Tongue (tissue), 2 donors: ENCODE measurements around the gene HES6. TPM values are rescaled to one million over a fixed set of nuclear protein-coding genes. Genes with fewer than 3 reads are reported as not detected.

Experiments
- DNase-seq: peaks from one replicate; pipeline ENCODE4 v3.0.0-alpha.2; 2015
- total RNA-seq: library from RNA; depleted of rRNA; stranded (reverse); fragments of >200 nt; gene quantifications from one replicate; pipeline ENCODE4 v1.2.3, GENCODE V29; 2014

Gene HES6, protein sequence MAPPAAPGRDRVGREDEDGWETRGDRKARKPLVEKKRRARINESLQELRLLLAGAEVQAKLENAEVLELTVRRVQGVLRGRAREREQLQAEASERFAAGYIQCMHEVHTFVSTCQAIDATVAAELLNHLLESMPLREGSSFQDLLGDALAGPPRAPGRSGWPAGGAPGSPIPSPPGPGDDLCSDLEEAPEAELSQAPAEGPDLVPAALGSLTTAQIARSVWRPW
- total RNA-seq = 22.1 TPM

DNA sequence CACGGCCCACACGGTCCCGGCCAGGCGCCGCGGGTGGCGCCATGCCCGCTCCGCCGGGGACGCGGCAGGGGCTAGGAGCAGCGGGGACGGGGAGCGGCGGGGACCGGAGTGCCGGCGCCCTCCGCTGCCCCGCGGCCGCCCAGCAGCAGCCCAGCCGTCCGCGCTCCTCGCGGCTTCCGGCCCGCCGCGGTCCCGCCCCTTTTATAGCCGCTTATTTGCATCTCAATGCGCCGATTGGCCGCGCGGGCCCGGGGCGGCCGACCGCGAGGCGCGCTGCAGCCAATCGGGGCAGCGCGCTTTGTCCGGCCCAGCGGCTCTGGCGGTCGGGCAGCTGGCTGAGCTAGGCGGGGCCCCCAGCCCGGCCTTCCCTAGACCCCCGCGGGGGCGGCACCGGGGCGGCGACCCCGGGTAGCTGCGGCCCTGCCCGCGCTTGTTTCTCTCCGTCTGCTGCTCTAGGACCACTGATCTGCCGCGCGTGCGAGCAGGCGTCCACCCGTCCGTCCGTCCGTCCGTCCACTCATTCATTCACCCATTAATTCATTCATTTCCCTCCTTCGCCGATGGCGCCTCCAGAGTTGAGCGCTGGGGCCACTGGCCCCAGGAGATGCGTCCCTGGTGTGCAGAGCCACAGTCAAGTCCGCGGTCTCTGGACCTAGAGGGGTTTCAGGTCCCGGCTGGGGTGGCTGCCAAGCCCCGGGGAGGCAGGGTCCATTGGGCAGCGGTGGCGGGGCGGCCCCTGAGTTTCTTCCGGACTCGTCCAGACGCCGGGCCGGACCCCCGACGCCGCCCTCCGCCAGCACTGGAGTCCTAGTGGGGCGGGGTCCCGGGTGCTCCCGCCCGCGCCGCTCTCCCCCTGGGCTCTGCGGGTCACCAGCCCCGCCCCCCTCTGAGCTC lies at the start of gene HES6:
Gene HES6, minus strand, starts transcription at position 176 of the 894 bp plus-strand sequence. Its CDS starts 133 bp downstream, at position 43.
- peak; percentile 96 for DNase-seq

DNA sequence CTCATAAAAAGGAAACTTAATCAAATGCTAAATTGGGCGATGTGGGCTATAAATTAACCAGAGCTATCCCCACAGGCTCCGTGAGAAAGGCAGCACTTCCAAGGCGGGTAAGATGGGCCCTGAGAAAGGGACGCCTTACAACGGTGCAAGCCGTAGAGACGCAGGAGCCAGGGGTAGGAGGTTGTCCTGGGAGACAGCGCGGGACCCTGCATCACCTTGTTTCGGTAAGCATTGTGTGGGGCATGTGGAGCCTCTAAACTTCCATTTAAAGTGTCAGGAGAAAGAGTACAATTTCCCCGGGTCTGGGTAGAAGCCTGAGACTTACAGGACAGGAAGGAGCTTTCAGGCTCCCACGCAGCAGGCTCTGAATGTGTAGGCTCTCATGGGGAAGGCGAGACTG lies 49.7 kb upstream of the HES6 start:
- no peak for DNase-seq

DNA sequence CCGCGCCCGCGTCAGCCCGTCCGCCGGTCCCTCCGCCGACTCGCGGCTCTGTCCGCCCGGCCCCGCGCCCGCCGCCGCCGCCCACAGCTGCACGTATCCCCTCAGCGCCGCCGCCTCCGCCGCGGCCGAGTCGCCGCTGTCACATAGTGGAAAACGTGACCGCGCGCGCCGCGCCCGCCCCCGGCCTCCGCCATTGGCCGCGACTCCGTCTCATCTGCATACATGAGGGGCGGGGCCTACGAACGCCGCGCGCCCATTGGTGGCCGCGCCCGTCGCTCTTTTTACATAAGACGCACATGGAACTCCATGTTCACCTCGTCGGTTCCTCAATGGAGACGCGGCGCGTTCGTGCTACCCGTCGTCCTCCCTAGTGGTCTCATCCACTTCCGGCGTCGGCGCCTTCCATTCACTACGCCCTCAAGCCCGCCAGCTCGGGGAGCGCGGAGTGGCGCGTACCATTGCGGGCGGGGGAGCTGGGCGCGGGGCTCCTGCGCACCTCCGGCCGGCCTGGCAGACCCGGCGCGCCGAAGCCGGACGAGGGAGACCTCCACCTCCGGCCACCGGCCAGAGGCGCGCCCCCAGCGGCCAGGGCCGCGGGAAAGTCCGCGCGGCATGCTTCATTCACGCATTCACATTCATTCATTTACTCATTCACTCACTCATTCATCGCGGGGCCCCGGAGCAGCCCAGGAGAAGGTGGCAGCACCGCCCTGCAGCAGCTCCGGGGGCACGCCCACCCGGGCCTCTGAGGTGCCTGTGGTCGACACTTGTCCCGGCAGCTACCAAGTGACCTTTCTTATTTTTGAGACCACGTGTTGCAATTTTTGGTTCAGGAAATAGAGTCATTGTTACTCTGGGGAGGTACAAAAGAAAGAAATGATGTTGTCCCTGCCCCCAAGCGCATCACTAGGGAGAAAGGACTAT lies 49.1 kb upstream of the HES6 start:
- DNase-seq = peak; percentile 99

DNA sequence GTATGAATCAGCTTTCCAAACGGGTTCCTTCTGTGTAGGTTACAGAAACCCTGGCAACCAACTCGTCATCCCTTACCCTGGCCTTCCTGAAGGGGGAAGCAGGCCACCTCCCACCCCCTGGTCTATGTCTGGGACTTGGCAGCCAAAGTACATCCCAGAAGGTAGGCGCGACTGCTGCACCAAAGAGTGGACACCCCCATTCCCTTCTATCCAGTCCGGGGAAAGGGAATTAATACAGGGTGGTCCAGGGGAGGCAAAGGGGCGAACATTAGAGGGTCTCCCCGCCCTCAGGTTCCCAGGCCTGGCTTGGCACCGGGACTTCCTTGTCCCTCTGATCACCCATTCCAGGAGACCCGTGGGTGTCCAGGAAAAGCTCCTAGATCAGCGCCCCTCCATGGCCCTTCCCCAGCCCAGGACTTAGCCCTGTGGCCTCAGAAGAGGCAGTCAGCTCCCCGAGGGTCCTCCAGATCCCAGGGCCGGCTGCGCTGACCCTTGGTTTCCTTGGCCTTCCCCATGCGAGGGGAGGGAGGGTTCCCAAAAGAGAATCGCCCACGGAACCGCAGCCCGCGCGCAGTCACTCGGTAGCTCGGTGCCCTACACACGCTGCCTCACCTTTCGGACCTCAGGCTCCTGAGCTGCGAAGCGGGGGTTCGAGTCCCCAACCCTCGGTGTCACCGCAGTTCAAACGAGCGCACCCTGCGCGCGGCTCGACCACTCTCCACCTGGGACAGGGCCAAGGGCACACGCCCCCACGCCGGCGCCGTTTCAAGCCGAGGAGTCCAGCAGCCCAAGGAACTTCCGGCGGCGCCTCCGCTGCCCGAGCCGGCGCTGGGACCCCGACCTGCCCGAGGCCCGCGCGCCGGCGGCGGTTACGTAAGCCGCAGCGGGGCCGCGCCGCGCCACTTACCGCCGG lies 48.2 kb upstream of the HES6 start, which contains the start of gene PER2:
Gene PER2, minus strand, starts transcription at position 874 of the 913 bp plus-strand sequence. CDS start 10,674 bp downstream, outside the sequence.
- peak; percentile 84 for DNase-seq

DNA sequence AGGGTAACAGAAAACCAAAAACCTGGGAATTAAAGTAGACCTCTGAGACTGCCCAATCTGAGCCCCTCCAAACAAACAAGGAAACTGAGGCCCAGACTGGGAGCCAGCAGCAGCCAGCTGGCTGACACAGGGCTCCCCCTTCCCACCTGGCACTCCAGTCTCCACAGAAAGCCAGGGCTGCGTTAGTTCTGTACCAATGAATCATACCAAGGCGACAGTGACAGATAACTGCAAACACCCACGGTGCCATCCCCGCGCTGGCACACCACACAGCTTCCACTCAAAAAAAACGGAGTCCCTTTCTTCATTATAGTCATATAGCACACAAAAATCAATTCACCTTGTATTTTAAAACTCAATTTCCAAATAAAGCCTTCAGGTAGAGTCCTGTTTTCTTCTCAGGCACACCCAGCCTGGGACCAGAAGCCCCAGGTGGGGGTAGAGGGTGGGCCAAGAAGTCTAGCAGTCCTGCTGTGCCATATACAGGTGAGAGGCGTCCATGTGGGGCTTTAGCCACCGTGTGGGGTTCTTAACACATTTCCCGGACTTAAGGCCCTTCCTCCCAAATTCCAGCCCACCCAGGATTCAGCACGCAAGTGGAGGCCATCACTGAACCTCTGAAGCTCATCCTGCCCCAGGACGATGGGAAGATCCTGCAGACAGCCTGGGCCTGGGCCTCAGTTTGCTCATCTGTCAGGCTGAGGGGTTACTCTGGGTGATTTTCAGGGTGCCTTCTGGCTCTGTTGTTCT lies 47.3 kb upstream of the HES6 start:
- DNase-seq = no peak

DNA sequence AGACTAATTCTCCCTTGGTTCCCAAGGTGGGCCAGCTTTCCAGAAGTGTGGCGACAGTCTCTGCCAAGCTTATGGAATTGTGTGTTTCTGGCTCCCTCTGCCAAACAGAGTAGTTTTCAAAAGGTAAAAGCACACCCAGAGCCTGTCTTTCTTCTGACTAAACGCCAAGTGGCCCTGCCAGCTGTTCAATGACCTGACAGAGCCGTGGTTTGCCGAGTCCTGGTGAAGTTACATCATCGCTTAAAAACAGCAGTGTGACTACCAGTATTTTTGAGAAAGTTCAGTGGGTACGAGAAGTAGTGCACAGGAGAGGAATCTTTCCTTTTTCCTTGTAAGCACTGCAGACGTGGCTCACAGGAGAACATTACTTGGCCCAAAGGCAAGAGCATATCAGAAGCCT lies 46.7 kb upstream of the HES6 start:
- DNase-seq = peak; percentile 73

DNA sequence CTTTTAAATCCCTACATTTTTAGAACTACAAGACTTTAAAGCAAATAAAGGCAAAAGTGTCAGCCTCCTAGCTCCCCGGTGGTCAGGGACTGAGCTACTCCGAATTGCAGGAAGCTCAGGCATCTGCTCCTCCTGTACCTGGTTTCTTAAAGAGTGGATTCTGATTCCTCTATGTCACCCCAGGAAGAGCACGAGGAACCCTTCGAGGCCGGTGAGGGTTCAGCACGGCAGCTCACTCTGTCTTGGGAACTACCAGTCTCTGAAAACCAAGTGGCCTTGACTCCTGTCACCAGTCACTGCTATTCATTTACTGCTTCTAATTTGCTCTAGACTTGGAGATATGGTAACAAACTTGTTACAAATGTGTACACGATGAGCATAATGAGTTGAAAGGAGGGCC lies 46.3 kb upstream of the HES6 start:
- DNase-seq = no peak

DNA sequence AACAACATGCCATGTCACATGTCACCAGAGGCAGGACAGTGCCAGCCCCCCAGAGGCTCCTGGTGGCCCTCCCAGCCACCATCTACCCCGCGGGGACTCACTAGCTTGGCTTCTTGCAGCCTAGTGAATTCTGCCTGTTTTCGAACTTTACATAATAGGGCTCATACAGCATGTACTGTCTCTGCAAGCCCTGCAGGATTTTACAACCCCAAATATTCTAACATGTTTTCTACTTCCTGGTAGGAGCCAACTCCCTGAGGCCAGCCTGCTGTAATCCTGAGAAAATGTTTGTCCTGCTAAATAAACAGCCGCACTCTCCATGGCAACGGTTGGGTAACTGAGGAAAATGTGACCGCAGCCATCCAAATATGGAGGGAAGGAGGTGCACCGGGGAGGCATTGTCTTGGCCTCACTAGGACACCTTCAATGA lies 45.8 kb upstream of the HES6 start:
- peak; percentile 90 for DNase-seq

DNA sequence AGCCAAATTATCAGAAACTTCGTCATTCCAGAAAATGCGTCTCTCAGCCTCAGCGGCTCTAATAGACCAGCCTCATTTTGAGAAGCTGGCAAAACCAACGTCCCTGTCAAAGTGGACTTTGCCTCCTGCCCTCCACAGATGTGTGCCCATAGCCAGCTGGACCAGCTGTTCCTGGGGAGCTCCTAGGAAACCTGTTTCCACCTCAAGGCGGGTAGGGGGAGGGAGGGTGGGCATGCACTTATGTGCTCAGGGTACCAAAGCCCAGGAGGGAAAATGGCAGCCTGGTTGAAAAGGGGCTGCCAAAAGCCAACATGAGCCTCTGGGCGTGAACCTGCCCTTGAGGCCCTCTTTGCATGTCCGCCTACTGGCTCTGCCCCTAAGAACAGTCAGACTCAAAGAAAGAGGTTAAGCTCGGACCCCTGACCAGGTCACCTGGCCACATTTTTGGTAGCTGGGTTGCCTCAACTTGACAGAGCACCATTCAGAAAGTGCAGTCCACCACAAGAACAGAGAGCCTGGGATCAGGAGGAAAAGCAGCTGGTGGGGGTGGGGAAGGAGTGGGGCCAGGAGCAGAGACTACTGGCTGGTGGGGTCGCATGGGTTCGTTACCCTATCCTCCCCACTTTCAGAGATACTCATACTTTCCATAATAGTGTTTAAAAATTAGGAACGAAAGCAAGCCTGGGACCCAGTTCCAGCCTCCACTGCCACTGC lies 45.1 kb upstream of the HES6 start:
- DNase-seq = no peak

DNA sequence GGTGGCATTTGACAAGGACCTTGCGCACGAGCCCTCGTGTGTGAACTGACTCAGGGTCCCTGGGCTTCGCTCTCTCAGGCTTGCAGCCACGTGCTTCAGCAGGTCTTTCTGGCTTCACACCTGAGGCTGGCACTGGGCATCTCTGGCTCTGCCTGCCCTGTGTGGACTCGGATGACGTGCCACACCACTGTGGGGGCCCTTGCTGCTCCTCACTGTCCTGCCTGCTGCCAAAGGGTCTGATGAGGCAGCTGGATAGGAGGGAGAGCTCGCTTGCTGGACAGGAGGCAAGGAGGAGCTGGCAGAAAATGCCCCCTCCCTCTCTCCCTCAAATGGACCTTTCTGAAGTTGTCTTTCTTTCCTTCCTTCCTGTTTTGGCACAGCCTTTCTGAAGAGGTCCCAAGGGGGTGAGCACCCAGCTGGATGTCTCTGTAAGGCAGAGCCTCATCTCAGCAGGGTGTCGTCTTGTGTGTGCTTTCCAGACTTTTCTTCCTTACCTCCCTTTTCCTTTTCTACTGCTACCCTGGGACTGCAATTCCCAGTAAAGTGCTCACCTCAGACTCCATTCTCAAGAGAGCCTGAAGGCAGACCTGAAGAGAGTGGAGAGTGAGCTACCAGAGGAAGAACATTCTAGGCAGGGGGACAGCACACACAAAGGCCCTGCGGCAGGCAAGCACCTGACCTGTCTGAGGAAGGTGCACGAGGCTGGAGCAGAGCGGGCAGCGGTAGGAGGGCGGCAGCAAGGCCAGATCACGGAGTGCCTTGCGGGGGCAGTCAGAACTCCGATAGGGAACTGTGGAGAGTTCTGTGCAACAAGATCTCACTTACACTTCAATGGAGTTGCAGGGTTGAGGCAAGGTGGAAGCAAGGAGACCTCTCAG lies 43.3 kb upstream of the HES6 start:
- DNase-seq = no peak

DNA sequence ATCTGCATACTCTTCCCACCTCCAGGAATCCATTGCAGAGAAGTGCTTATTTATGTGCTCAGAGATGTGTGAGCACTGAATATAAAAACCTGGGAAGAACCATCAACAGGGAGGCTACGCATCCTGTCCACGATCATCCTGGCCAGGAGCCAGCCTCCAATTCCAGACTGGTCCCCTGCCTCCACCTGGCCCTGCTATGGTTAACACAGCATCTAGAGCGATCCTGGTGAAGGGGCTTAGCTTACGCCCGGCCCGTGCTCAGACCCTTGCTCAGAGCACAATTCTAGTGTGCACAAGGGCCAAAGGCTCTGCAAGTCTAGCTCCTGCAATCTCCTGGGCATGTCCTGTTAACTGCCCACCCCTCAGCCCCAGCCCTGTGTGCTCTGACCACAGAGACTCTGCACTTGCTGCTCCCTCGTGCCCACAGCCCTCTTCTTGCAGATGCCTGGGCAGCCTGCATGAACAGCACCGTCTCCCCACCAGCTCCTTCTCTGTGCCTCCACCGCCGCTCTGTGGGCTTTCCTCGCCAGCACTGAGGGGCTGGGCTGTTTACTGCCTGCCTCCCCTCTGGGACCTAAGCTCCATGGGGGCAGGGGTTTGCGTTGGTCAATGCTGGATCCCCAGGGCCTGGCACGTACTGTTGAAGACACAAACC lies 42.1 kb upstream of the HES6 start:
- no peak for DNase-seq

DNA sequence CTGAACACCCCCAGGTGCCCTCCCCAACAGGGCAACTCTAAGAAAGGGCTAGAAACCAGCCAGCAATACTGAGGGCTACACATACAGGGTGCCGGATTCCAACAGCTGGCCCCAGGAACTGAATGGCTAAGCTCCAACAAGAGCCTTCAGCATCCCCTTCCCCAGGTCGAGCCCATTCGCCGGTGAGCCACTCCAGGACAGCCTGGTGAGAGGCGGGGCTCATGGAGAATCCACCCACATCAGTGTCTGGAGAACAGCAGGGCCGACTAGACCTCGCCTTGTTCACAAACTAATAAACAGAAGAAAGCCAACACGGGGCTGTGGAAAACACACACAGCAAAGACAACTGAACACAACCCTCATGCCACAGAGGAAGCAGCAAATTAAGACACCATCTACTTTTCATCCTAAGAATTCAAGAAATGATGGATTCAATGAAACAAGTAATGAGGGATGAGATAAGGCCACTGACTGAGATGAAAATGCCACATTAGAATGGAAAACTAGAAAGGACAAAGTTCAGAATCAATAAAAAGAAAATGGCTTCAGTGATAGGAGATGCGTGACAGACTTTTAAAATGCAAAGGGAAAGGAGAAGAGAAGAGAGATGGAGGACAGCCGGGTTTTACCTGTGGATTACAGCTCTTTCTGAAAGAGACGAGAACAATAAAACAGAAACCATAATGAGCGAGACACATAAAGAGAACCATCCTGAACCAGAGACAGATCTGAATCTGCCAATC lies 40.4 kb upstream of the HES6 start:
- no peak for DNase-seq

DNA sequence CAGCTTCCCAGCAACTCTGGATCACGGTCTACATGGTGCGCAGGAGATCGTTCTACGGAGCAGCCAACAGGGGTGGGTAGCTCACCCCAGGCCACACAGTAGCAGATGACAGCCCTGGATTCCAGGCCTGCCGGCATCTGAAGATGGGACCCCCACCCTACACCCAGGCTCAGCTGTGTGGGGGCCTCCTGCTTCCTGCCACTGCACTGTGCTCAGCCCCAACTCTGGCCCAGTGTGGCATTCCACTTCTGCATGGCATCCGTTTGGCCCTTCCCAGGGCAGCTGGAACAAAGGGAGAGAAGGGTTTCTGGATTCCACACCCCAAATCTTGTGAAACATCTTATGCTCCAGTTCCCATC lies 39.5 kb upstream of the HES6 start:
- DNase-seq = no peak

DNA sequence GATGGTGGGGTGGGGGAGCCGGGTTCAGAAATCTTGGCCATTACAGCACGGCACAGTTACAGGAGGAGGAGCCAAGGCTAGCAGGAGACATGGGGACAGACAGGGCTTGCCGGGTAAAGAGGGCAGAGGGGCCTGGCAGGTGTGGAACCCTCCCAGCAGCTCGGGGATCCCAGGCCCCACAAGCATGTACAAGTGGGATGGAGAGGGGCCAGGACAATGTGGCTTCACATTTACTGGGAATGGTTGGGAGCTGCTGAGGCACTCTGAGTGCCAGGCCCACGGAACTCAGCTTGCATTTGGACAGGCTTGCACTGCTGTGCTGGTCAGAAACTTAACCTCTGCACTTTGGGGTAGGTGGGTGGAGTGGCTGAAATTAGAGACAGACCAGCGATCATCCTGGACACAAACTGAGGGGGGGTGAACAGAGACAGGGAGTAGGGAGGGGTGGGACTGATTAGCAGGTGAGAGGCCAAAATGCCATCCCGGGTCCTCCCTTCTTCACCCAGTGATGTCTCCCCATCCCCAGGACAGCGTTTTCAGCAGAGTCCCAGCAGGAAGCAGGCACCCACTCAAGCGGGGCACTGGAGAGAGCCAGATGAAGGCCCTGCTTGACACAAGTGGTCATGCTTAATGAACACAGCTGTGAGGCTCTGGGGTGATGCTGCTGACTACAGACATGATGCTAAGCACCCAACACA lies 38.9 kb upstream of the HES6 start:
- DNase-seq = no peak

DNA sequence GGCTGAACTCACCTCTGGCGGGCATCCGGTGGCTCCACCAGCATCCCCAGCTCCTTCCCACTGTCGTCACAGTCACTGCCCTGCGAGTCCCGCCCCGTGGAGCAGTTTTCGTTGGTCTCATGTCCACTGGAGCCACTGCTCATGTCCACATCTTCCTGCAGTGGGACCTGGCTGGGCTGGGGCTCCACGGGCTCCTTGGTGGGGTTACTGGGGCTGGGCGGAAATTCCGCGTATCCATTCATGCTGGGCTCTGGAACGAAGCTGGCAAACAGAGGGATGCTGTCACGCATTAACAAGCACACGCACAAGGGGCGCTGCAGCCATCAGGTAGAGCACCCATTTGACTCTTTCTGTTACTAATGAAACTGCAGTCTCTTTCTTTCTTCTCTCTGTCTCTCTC lies 37.9 kb upstream of the HES6 start:
- DNase-seq = no peak

DNA sequence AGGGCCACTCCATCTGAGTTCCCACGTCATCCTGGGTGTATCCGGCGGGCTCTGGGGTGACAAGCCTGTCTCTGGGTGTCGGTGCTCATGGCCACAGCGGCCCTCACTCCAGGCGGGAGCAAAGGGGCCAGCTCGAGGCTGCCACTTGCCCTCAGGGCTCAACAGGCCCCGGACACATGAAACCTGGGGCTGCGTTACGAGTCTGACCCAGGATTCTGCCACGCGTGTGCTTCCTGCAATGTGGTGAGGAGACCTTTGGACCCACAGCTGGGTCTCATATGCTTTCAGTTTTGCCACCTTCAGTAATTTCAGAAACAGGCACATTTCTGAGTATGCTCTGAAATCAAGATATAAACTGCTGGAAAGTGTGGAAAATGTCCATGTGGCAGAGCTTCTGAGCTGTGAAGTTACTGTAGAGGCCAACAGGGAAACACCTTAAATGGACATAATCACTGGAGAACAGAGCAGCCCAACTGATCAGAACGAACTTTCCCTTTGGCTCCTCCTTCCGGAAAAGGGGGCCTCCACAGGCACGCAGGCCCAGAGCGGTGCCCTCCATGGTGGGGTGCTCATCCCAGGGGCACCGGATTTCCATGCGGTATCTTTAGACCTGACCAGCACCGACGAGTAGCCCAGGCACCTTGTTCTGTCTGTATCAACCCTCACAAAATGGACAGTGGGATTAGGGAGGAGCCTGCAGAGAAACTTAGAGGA lies 34.5 kb upstream of the HES6 start:
- no peak for DNase-seq
